ENCODE results near the gene SMAD4. TPM values are rescaled to one million over a fixed set of nuclear protein-coding genes. Genes with fewer than 3 reads are reported as not detected.

Gene SMAD4
- total RNA-seq, 1 donor from 2014 or later: 52.2 TPM

- Histone ChIP-seq H3K9me3 (ENCODE audit: control insufficient read depth in 3 of 3, low read length in 3 of 3) (no peaks in the 10 kb centered on the region), H3K27ac (ENCODE audit: low read depth, low read length) (no peak overlapping the region), H3K27me3 (ENCODE audit: control insufficient read depth in 3 of 3, insufficient read depth in 3 of 3, low read length in 3 of 3) (no peaks in the 10 kb centered on the region), H3K36me3 (ENCODE audit: control insufficient read depth in 3 of 3, insufficient read depth in 3 of 3, low read length in 3 of 3) (no peaks in the 10 kb centered on the region), H3K4me3 (ENCODE audit: low read length in 3 of 3) (no peak overlapping the region), H3K9ac (ENCODE audit: low read depth in 1 of 3, low read length in 3 of 3) (no peak overlapping the region), H3K4me1 (ENCODE audit: control insufficient read depth in 3 of 3, insufficient read depth in 3 of 3, low read length in 3 of 3) (no peaks in the 10 kb centered on the region)
Observed at GRCh38 chr18:51120809-51121596, 91.0 kb downstream of the SMAD4 start.

- Histone ChIP-seq H3K27ac (ENCODE audit: low read depth, low read length) (no peak overlapping the region), H3K4me1 (ENCODE audit: control insufficient read depth in 3 of 3, insufficient read depth in 3 of 3, low read length in 3 of 3) (no peaks in the 10 kb centered on the region), H3K36me3 (ENCODE audit: control insufficient read depth in 3 of 3, insufficient read depth in 3 of 3, low read length in 3 of 3) (no peaks in the 10 kb centered on the region), H3K9me3 (ENCODE audit: control insufficient read depth in 3 of 3, low read length in 3 of 3) (no peaks in the 10 kb centered on the region), H3K9ac (ENCODE audit: low read depth in 1 of 3, low read length in 3 of 3) (no peak overlapping the region), H3K4me3 (ENCODE audit: low read length in 3 of 3) (no peak overlapping the region), H3K27me3 (ENCODE audit: control insufficient read depth in 3 of 3, insufficient read depth in 3 of 3, low read length in 3 of 3) (no peaks in the 10 kb centered on the region)
Observed at GRCh38 chr18:51121597-51121857, 91.5 kb downstream of the SMAD4 start.

GRCh38 chr18:51122266-51123045 lies 92.4 kb downstream of the SMAD4 start:
- Histone ChIP-seq H3K27me3 (ENCODE audit: control insufficient read depth in 3 of 3, insufficient read depth in 3 of 3, low read length in 3 of 3) (no peaks in the 10 kb centered on the region), H3K4me3 (ENCODE audit: low read length in 3 of 3) (no peak overlapping the region), H3K27ac (ENCODE audit: low read depth, low read length) (no peak overlapping the region), H3K4me1 (ENCODE audit: control insufficient read depth in 3 of 3, insufficient read depth in 3 of 3, low read length in 3 of 3) (no peaks in the 10 kb centered on the region), H3K36me3 (ENCODE audit: control insufficient read depth in 3 of 3, insufficient read depth in 3 of 3, low read length in 3 of 3) (no peaks in the 10 kb centered on the region), H3K9me3 (ENCODE audit: control insufficient read depth in 3 of 3, low read length in 3 of 3) (no peaks in the 10 kb centered on the region), H3K9ac (ENCODE audit: low read depth in 1 of 3, low read length in 3 of 3) (no peak overlapping the region)

GRCh38 chr18:51123046-51123395 lies 93.0 kb downstream of the SMAD4 start:
- H3K4me3 ChIP-seq (ENCODE audit: low read length in 3 of 3): no peak overlapping the region
- no peaks in the 10 kb centered on the region for H3K4me1 ChIP-seq (ENCODE audit: control insufficient read depth in 3 of 3, insufficient read depth in 3 of 3, low read length in 3 of 3)
- no peaks in the 10 kb centered on the region for H3K27me3 ChIP-seq (ENCODE audit: control insufficient read depth in 3 of 3, insufficient read depth in 3 of 3, low read length in 3 of 3)
- no peaks in the 10 kb centered on the region for H3K36me3 ChIP-seq (ENCODE audit: control insufficient read depth in 3 of 3, insufficient read depth in 3 of 3, low read length in 3 of 3)
- no peak overlapping the region for H3K27ac ChIP-seq (ENCODE audit: low read depth, low read length)
- H3K9me3 ChIP-seq (ENCODE audit: control insufficient read depth in 3 of 3, low read length in 3 of 3): no peaks in the 10 kb centered on the region
- no peak overlapping the region for H3K9ac ChIP-seq (ENCODE audit: low read depth in 1 of 3, low read length in 3 of 3)

- H3K36me3 ChIP-seq (ENCODE audit: control insufficient read depth in 3 of 3, insufficient read depth in 3 of 3, low read length in 3 of 3): no peaks in the 10 kb centered on the region
- no peak overlapping the region for H3K27ac ChIP-seq (ENCODE audit: low read depth, low read length)
- no peak overlapping the region for H3K4me3 ChIP-seq (ENCODE audit: low read length in 3 of 3)
- H3K4me1 ChIP-seq (ENCODE audit: control insufficient read depth in 3 of 3, insufficient read depth in 3 of 3, low read length in 3 of 3): no peaks in the 10 kb centered on the region
- H3K27me3 ChIP-seq (ENCODE audit: control insufficient read depth in 3 of 3, insufficient read depth in 3 of 3, low read length in 3 of 3): no peaks in the 10 kb centered on the region
- H3K9me3 ChIP-seq (ENCODE audit: control insufficient read depth in 3 of 3, low read length in 3 of 3): no peaks in the 10 kb centered on the region
- no peak overlapping the region for H3K9ac ChIP-seq (ENCODE audit: low read depth in 1 of 3, low read length in 3 of 3)
Observed at GRCh38 chr18:51123481-51123880, 93.5 kb downstream of the SMAD4 start.

- H3K4me1 ChIP-seq (ENCODE audit: control insufficient read depth in 3 of 3, insufficient read depth in 3 of 3, low read length in 3 of 3): no peaks in the 10 kb centered on the region
- no peak overlapping the region for H3K9ac ChIP-seq (ENCODE audit: low read depth in 1 of 3, low read length in 3 of 3)
- no peaks in the 10 kb centered on the region for H3K36me3 ChIP-seq (ENCODE audit: control insufficient read depth in 3 of 3, insufficient read depth in 3 of 3, low read length in 3 of 3)
- H3K4me3 ChIP-seq (ENCODE audit: low read length in 3 of 3): no peak overlapping the region
- no peaks in the 10 kb centered on the region for H3K27me3 ChIP-seq (ENCODE audit: control insufficient read depth in 3 of 3, insufficient read depth in 3 of 3, low read length in 3 of 3)
- no peak overlapping the region for H3K27ac ChIP-seq (ENCODE audit: low read depth, low read length)
- no peaks in the 10 kb centered on the region for H3K9me3 ChIP-seq (ENCODE audit: control insufficient read depth in 3 of 3, low read length in 3 of 3)
Observed at GRCh38 chr18:51123936-51124486, 94.0 kb downstream of the SMAD4 start.

- Histone ChIP-seq H3K9me3 (ENCODE audit: control insufficient read depth in 3 of 3, low read length in 3 of 3) (no peaks in the 10 kb centered on the region), H3K36me3 (ENCODE audit: control insufficient read depth in 3 of 3, insufficient read depth in 3 of 3, low read length in 3 of 3) (no peaks in the 10 kb centered on the region), H3K9ac (ENCODE audit: low read depth in 1 of 3, low read length in 3 of 3) (no peak overlapping the region), H3K4me1 (ENCODE audit: control insufficient read depth in 3 of 3, insufficient read depth in 3 of 3, low read length in 3 of 3) (no peaks in the 10 kb centered on the region), H3K4me3 (ENCODE audit: low read length in 3 of 3) (no peak overlapping the region), H3K27me3 (ENCODE audit: control insufficient read depth in 3 of 3, insufficient read depth in 3 of 3, low read length in 3 of 3) (no peaks in the 10 kb centered on the region), H3K27ac (ENCODE audit: low read depth, low read length) (no peak overlapping the region)
Observed at GRCh38 chr18:51125976-51126375, 96.0 kb downstream of the SMAD4 start.

- no peak overlapping the region for H3K27ac ChIP-seq (ENCODE audit: low read depth, low read length)
- no peak overlapping the region for H3K9ac ChIP-seq (ENCODE audit: low read depth in 1 of 3, low read length in 3 of 3)
- no peaks in the 10 kb centered on the region for H3K4me1 ChIP-seq (ENCODE audit: control insufficient read depth in 3 of 3, insufficient read depth in 3 of 3, low read length in 3 of 3)
- no peaks in the 10 kb centered on the region for H3K9me3 ChIP-seq (ENCODE audit: control insufficient read depth in 3 of 3, low read length in 3 of 3)
- no peaks in the 10 kb centered on the region for H3K36me3 ChIP-seq (ENCODE audit: control insufficient read depth in 3 of 3, insufficient read depth in 3 of 3, low read length in 3 of 3)
- H3K4me3 ChIP-seq (ENCODE audit: low read length in 3 of 3): no peak overlapping the region
- H3K27me3 ChIP-seq (ENCODE audit: control insufficient read depth in 3 of 3, insufficient read depth in 3 of 3, low read length in 3 of 3): no peaks in the 10 kb centered on the region
Observed at GRCh38 chr18:51127664-51128063, 97.7 kb downstream of the SMAD4 start.

- no peaks in the 10 kb centered on the region for H3K36me3 ChIP-seq (ENCODE audit: control insufficient read depth in 3 of 3, insufficient read depth in 3 of 3, low read length in 3 of 3)
- H3K9me3 ChIP-seq (ENCODE audit: control insufficient read depth in 3 of 3, low read length in 3 of 3): no peaks in the 10 kb centered on the region
- H3K4me3 ChIP-seq (ENCODE audit: low read length in 3 of 3): no peak overlapping the region
- H3K9ac ChIP-seq (ENCODE audit: low read depth in 1 of 3, low read length in 3 of 3): no peak overlapping the region
- no peaks in the 10 kb centered on the region for H3K4me1 ChIP-seq (ENCODE audit: control insufficient read depth in 3 of 3, insufficient read depth in 3 of 3, low read length in 3 of 3)
- no peak overlapping the region for H3K27ac ChIP-seq (ENCODE audit: low read depth, low read length)
- no peaks in the 10 kb centered on the region for H3K27me3 ChIP-seq (ENCODE audit: control insufficient read depth in 3 of 3, insufficient read depth in 3 of 3, low read length in 3 of 3)
Observed at GRCh38 chr18:51128533-51128932, 98.5 kb downstream of the SMAD4 start.

GRCh38 chr18:51132256-51132935 lies 102.4 kb downstream of the SMAD4 start:
- H3K36me3 ChIP-seq (ENCODE audit: control insufficient read depth in 3 of 3, insufficient read depth in 3 of 3, low read length in 3 of 3): no peaks in the 10 kb centered on the region
- H3K27ac ChIP-seq (ENCODE audit: low read depth, low read length): no peak overlapping the region
- H3K9ac ChIP-seq (ENCODE audit: low read depth in 1 of 3, low read length in 3 of 3): no peak overlapping the region
- H3K4me3 ChIP-seq (ENCODE audit: low read length in 3 of 3): no peak overlapping the region
- no peaks in the 10 kb centered on the region for H3K9me3 ChIP-seq (ENCODE audit: control insufficient read depth in 3 of 3, low read length in 3 of 3)
- H3K27me3 ChIP-seq (ENCODE audit: control insufficient read depth in 3 of 3, insufficient read depth in 3 of 3, low read length in 3 of 3): no peaks in the 10 kb centered on the region
- H3K4me1 ChIP-seq (ENCODE audit: control insufficient read depth in 3 of 3, insufficient read depth in 3 of 3, low read length in 3 of 3): no peaks in the 10 kb centered on the region
